H9 (cell line): ENCODE data around the gene DEFB128. TPM values are rescaled to one million over a fixed set of nuclear protein-coding genes. Genes with fewer than 3 reads are reported as not detected.

ENCODE experiments used
- DNase-seq: peaks from one replicate; pipeline ENCODE4 v3.0.0-alpha.2; 2017
- H2AFZ ChIP-seq: one replicate; pipeline ENCODE4 v1.6.1; 2013; ENCODE audit warnings: mild to moderate bottlenecking, low read length, control low read depth, moderate library complexity
- H2AK5ac ChIP-seq: 2 replicates; pipeline ENCODE4 v1.6.1; 2013; ENCODE audit warnings: low read length, control low read depth, mixed read lengths; ENCODE audit not compliant: insufficient read length
- H2BK120ac ChIP-seq: one replicate; pipeline ENCODE4 v1.6.1; 2013; ENCODE audit warnings: low read depth, mild to moderate bottlenecking, low read length, control low read depth, inconsistent platforms; ENCODE audit not compliant: poor library complexity, severe bottlenecking
- H2BK12ac ChIP-seq: 2 replicates; pipeline ENCODE4 v1.6.1; 2013; ENCODE audit warnings: low read length, control low read depth, mixed read lengths, low read depth; ENCODE audit not compliant: insufficient read length
- H2BK15ac ChIP-seq: 2 replicates; pipeline ENCODE4 v1.6.1; 2013; ENCODE audit warnings: low read depth, low read length, control low read depth
- H2BK20ac ChIP-seq: one replicate; pipeline ENCODE4 v1.6.1; 2013; ENCODE audit warnings: low read depth, mild to moderate bottlenecking, low read length, control low read depth, inconsistent platforms; ENCODE audit not compliant: poor library complexity, severe bottlenecking
- H2BK5ac ChIP-seq: 2 replicates; pipeline ENCODE4 v1.6.1; 2013; ENCODE audit warnings: low read length, control low read depth, mixed read lengths; ENCODE audit not compliant: insufficient read length
- H3K14ac ChIP-seq: 2 replicates; pipeline ENCODE4 v1.6.1; 2013; ENCODE audit warnings: low read length, control low read depth; ENCODE audit not compliant: insufficient read depth
- H3K18ac ChIP-seq: 2 replicates; pipeline ENCODE4 v1.6.1; 2013; ENCODE audit warnings: low read depth, mild to moderate bottlenecking, mixed read lengths, low read length, control low read depth; ENCODE audit not compliant: insufficient read length
- H3K23ac ChIP-seq: 2 replicates; pipeline ENCODE4 v1.6.1; 2013; ENCODE audit warnings: low read length, control low read depth, mixed read lengths, low read depth; ENCODE audit not compliant: insufficient read length
- H3K23me2 ChIP-seq: 2 replicates; pipeline ENCODE4 v1.6.1; 2013; ENCODE audit warnings: low read depth, mild to moderate bottlenecking, mixed read lengths, low read length, control low read depth; ENCODE audit not compliant: insufficient read length, poor library complexity, severe bottlenecking
- H3K27ac ChIP-seq: 2 replicates; pipeline ENCODE4 v1.5.1; 2013; ENCODE audit warnings: low read length, control low read depth, mixed read lengths, low read depth; ENCODE audit not compliant: insufficient read length
- H3K27me3 ChIP-seq: 2 replicates; pipeline ENCODE4 v1.6.1; 2013; ENCODE audit warnings: low read length, control low read depth, inconsistent platforms; ENCODE audit not compliant: insufficient read depth
- H3K4ac ChIP-seq: 2 replicates; pipeline ENCODE4 v1.6.1; 2013; ENCODE audit warnings: low read depth, mild to moderate bottlenecking, control low read depth, inconsistent platforms, low read length, moderate library complexity
- H3K4me1 ChIP-seq: 2 replicates; pipeline ENCODE4 v1.6.1; 2013; ENCODE audit warnings: low read length, control low read depth, inconsistent platforms; ENCODE audit not compliant: insufficient read depth
- H3K4me2 ChIP-seq: 2 replicates; pipeline ENCODE4 v1.6.1; 2013; ENCODE audit warnings: low read length, control low read depth, mixed read lengths; ENCODE audit not compliant: insufficient read length, insufficient read depth
- H3K56ac ChIP-seq: 2 replicates; pipeline ENCODE4 v1.6.1; 2013; ENCODE audit warnings: low read depth, mild to moderate bottlenecking, mixed read lengths, low read length, control low read depth; ENCODE audit not compliant: insufficient read length
- H3K79me1 ChIP-seq: 2 replicates; pipeline ENCODE4 v1.6.1; 2013; ENCODE audit warnings: low read depth, mild to moderate bottlenecking, moderate library complexity, low read length, control low read depth, inconsistent platforms; ENCODE audit not compliant: insufficient read depth, poor library complexity, severe bottlenecking
- H3K79me2 ChIP-seq: 2 replicates; pipeline ENCODE4 v1.6.1; 2013; ENCODE audit warnings: low read length, control low read depth, inconsistent platforms; ENCODE audit not compliant: insufficient read depth
- H3K9ac ChIP-seq: 2 replicates; pipeline ENCODE4 v1.6.1; 2013; ENCODE audit warnings: low read length, control low read depth, mixed read lengths; ENCODE audit not compliant: insufficient read length; ENCODE audit errors: extremely low read depth
- H3K9me3 ChIP-seq: one replicate; pipeline ENCODE4 v1.6.1; 2013; ENCODE audit warnings: low read depth, low read length, inconsistent platforms; ENCODE audit not compliant: control insufficient read depth
- H3T11ph ChIP-seq: one replicate; pipeline ENCODE4 v1.6.1; 2013; ENCODE audit warnings: mild to moderate bottlenecking, low read length, control low read depth, inconsistent platforms
- H4K20me1 ChIP-seq: one replicate; pipeline ENCODE4 v1.6.1; 2013; ENCODE audit not compliant: control insufficient read depth, insufficient read length, insufficient read depth
- H4K5ac ChIP-seq: 2 replicates; pipeline ENCODE4 v1.6.1; 2013; ENCODE audit warnings: low read depth, mild to moderate bottlenecking, mixed read lengths, low read length, control low read depth; ENCODE audit not compliant: insufficient read length
- H4K8ac ChIP-seq: replicated peaks from 2 replicates; pipeline ENCODE4 v1.6.1; 2013; ENCODE audit warnings: low read length, control low read depth, mixed read lengths, low read depth; ENCODE audit not compliant: insufficient read length
- H4K91ac ChIP-seq: 2 replicates; pipeline ENCODE4 v1.6.1; 2013; ENCODE audit warnings: low read depth, mild to moderate bottlenecking, moderate library complexity, mixed read lengths, low read length, control low read depth; ENCODE audit not compliant: insufficient read length
- H3K27ac Mint-ChIP-seq, 3 experiments: 2 replicates in 2 of 3; 3 replicates in 1 of 3; pipeline ENCODE4 v1.8.0; 2020 to 2021; ENCODE audit warnings: mixed read lengths in 3 of 3, mild to moderate bottlenecking in 1 of 3, moderate library complexity in 1 of 3
- H3K27me3 Mint-ChIP-seq: 2 replicates; pipeline ENCODE4 v1.8.0; 2021; ENCODE audit warnings: low read depth, mild to moderate bottlenecking, moderate library complexity, mixed read lengths
- H3K36me3 Mint-ChIP-seq, 3 experiments: 2 replicates in 2 of 3; 3 replicates in 1 of 3; pipeline ENCODE4 v1.8.0; 2020 to 2021; ENCODE audit warnings: low read depth in 3 of 3, mixed read lengths in 3 of 3; ENCODE audit not compliant: insufficient read depth in 1 of 3
- H3K4me1 Mint-ChIP-seq, 2 experiments: 2 replicates each; pipeline ENCODE4 v1.8.0; 2020; ENCODE audit warnings: mixed read lengths in 2 of 2
- H3K4me3 Mint-ChIP-seq, 2 experiments: 2 replicates in 1 of 2; 3 replicates in 1 of 2; pipeline ENCODE4 v1.8.0; 2020 to 2021; ENCODE audit warnings: mild to moderate bottlenecking in 2 of 2, mixed read lengths in 2 of 2, moderate library complexity in 1 of 2
- H3K9me3 Mint-ChIP-seq, 2 experiments: 2 replicates in 1 of 2; 3 replicates in 1 of 2; pipeline ENCODE4 v1.8.0; 2020; ENCODE audit warnings: mild to moderate bottlenecking in 2 of 2, mixed read lengths in 2 of 2, moderate library complexity in 1 of 2
- CTCF ChIP-seq: fragments of 200-600 bp; sonication (generic); conservative IDR thresholded peaks from 3 replicates; pipeline ENCODE4 v1.8.0; 2021; ENCODE audit warnings: antibody characterized with exemption, mild to moderate bottlenecking
- WGBS: extraction: QIAGEN DNeasy Blood & Tissue Kit; methylation state at CpG from one replicate; pipeline ENCODE4 v1.1.7; 2013; ENCODE audit warnings: missing lambda C conversion rate, low lambda C conversion rate, mixed read lengths; ENCODE audit not compliant: insufficient read length; ENCODE audit errors: extremely low coverage; 5-methylcytosine and 5-hydroxymethylcytosine counted together
- total RNA-seq: library from RNA; stranded (reverse); gene quantifications from 2 replicates; pipeline ENCODE4 v1.2.1, GENCODE V29; 2021

The DEFB128 gene
- total RNA-seq, 1 experiment from 2014 or later = not detected

GRCh38 chr20:227439-228105 lies 38.1 kb upstream of the DEFB128 start:
- Histone ChIP-seq H3K4me2 (no peak overlapping the region), H4K91ac (no peak overlapping the region), H3K4ac (no peak overlapping the region), H3K27me3 (peaks cover 2% of the 10 kb centered on the region; the same call in 1 of the 2 replicates), H2AK5ac (no peak overlapping the region), H3K14ac (no peak overlapping the region), H4K20me1 (no peaks in the 10 kb centered on the region), H3K18ac (no peak overlapping the region), H4K5ac (no peak overlapping the region), H2AFZ (no peak overlapping the region), H2BK5ac (no peak overlapping the region), H3K23me2 (no peaks in the 10 kb centered on the region), H3K27ac (no peak overlapping the region), H3K79me1 (no peaks in the 10 kb centered on the region), H3K79me2 (no peaks in the 10 kb centered on the region), H3T11ph (no peak overlapping the region), H3K4me1 (no peaks in the 10 kb centered on the region), H2BK12ac (no peak overlapping the region), H2BK120ac (no peak overlapping the region), H2BK20ac (no peak overlapping the region), H3K56ac (no peak overlapping the region), H4K8ac (no peak overlapping the region), H2BK15ac (no peak overlapping the region), H3K9ac (no peak overlapping the region), H3K9me3 (no peaks in the 10 kb centered on the region), H3K23ac (no peak overlapping the region)
- H3K4me1 Mint-ChIP-seq = peaks cover 4 to 5% of the 10 kb centered on the region in 2 experiments; a peak in 1 of 4 replicates
- peaks cover 4 to 31% of the 10 kb centered on the region in 2 experiments; a peak in 3 of 5 replicates for H3K9me3 Mint-ChIP-seq
- H3K27ac Mint-ChIP-seq = no peak overlapping the region
- no peaks in the 10 kb centered on the region; a peak in 1 of 7 replicates for H3K36me3 Mint-ChIP-seq
- H3K4me3 Mint-ChIP-seq = no peak overlapping the region
- no peak for DNase-seq
- WGBS = no CpG with 5 or more reads among the region's 3 CpGs
- peaks cover 80% of the 10 kb centered on the region for H3K27me3 Mint-ChIP-seq
- no peak for TF ChIP-seq CTCF
